22Rv1 (cell line): Measurements from ENCODE around the gene RAP2A.

ENCODE experiments used
- CTCF ChIP-seq: fragments of 450-650 bp; IDR thresholded peaks from 2 replicates; pipeline ENCODE4 v1.5.1; 2017; ENCODE audit warnings: mild to moderate bottlenecking
- ZFX ChIP-seq: fragments of 450-650 bp; IDR thresholded peaks from 2 replicates; pipeline ENCODE4 v1.6.1; 2017; ENCODE audit warnings: antibody characterized with exemption, borderline replicate concordance

- no peak for TF ChIP-seq CTCF
- TF ChIP-seq ZFX: no peak
Observed at GRCh38 chr13:97438856-97439595, 5.1 kb downstream of the RAP2A start.
